Right cardiac atrium (tissue), 5 donors: Measurements from ENCODE around the gene RELL2. TPM values are rescaled to one million over a fixed set of nuclear protein-coding genes. Genes with fewer than 3 reads are reported as not detected.

Source experiments
- ATAC-seq, 2 donors: fragments of 200-7000 bp; cut with Tn5 transposase; one replicate each; pipeline versions ENCODE4 v1.8.0 to v1.9.1; 2020; ENCODE audit warnings: moderate library complexity in 2 of 2, mild to moderate bottlenecking in 1 of 2
- DNase-seq, 3 donors: peaks; one replicate each; pipeline ENCODE4 v3.0.0-alpha.2; 2020
- H3K27ac ChIP-seq: one replicate; pipeline ENCODE4 v1.5.1; 2013; ENCODE audit warnings: mild to moderate bottlenecking, low read length, control low read depth, moderate library complexity
- H3K27me3 ChIP-seq: one replicate; pipeline ENCODE4 v1.6.1; 2013; ENCODE audit not compliant: control insufficient read depth, insufficient read depth
- H3K4me1 ChIP-seq: one replicate; pipeline ENCODE4 v1.6.1; 2013; ENCODE audit warnings: low read length; ENCODE audit not compliant: control insufficient read depth, insufficient read depth
- H3K4me3 ChIP-seq: one replicate; pipeline ENCODE4 v1.5.1; 2013; ENCODE audit warnings: low read length, control low read depth
- H3K9me3 ChIP-seq: one replicate; pipeline ENCODE4 v1.6.1; 2013; ENCODE audit warnings: low read length; ENCODE audit not compliant: control insufficient read depth
- WGBS: extraction: QIAGEN DNeasy Blood & Tissue Kit; methylation state at CpG from one replicate; pipeline ENCODE4 v1.1.7; 2013; 5-methylcytosine and 5-hydroxymethylcytosine counted together
- intact Hi-C, 4 donors: fragments of 100-400 bp; cut with DNase I; formaldehyde crosslinking; loops; one replicate each; pipeline versions ENCODE4 v1.11.0 to v1.14.0; 2022 to 2023
- polyA plus RNA-seq: library from polyadenylated mRNA; stranded (reverse); fragments of 200-250 nt; gene quantifications from one replicate; pipeline ENCODE4 v1.2.3, GENCODE V29; 2013
- total RNA-seq, 4 donors: library from RNA; stranded (reverse); fragmentation: NEBNext Ultra II Directional; extraction: Animal tissue kit (Norgen Biotek cat#: 25700); gene quantifications; one replicate each; pipeline ENCODE4 v1.2.1, GENCODE V29; 2021
- donor health status: healthy with polysubstance abuse.
- donor health status: DM: no; HTN: yes; CAD: no.
- donor health status: DM: no; HTN: no; CAD: no.
- donor health status: DM: no; HTN: yes; CAD: no; lungs with severe emphysema.
- donor health status: DM: yes; HTN: yes; CAD: no.

Gene RELL2
- total and polyA plus RNA-seq, 5 donors = 1.2 to 2.0 (median 1.4) TPM

DNA sequence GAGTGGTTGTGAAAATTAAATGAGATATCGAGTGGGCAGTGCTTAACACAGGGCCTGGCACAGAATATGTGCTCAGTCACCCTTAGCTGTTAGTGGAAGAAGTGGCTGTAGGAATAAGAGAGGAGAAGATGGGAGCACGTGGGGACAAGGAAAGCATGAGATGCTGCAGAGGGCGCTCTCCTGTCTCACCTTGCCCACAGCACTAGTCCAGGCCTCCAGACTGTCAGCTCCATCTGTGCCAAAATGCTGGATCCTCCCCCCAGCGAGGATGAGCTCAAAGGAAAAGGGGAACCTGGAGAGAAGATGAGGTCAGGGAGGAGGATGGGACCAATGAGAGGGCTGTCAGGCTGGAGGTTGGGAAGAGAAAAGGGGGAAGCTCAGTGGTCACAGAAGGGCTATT, 32.7 kb downstream of the RELL2 start:
- Histone ChIP-seq H3K4me1 (no peaks in the 10 kb centered on the region), H3K27ac (no peak overlapping the region), H3K9me3 (no peaks in the 10 kb centered on the region), H3K27me3 (no peaks in the 10 kb centered on the region), H3K4me3 (no peak overlapping the region)
- ATAC-seq = no peak
- intact Hi-C loops = no loop called here
- WGBS = 80% methylated on average over 4 of the region's 4 CpGs
- DNase-seq = no peak

DNA sequence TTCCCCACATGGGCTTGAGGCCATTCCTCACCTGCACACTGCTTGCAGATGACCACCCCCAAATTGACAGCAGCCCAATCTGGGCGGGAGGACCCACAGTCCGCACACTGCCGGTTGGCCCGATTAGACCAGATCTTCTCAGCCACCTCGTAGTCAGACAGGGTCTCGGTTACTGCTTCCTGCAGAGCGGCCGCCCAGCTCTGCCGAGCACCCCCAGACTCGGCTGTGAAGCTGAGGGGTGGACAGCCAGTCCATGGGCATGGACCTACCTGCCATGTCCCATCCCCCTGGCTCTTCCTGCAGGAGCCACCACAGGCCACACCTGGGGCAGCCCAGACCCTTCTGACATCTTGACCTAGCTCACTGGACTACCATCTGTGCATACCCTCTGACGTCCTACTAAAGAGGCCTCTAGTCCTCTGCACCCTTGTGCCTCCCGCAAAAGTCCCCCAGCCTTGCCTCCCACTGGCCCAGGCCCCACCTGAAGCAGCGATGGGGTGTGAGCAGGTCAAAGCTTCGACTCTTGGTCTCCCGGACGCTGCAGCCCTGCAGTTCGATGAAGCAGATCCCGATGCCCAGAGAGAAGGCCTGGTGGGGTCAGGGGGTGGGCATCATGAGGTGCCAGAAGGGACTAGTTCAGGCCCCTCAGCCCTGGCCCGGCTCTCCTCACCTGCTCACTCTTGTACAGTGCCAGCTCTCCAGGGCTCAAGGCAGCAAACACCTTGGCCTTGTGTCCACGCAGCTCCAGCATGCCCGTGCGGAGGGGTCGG, 35.5 kb downstream of the RELL2 start:
- no peaks in the 10 kb centered on the region for H3K9me3 ChIP-seq
- DNase-seq (no peak), ATAC-seq (peak; percentile 4 to 5)
- intact Hi-C loops = no loop called here
- H3K4me3 ChIP-seq = no peak overlapping the region
- no peak overlapping the region for H3K27ac ChIP-seq
- H3K27me3 ChIP-seq = no peaks in the 10 kb centered on the region
- 93% methylated on average over 23 of the region's 23 CpGs for WGBS
- no peaks in the 10 kb centered on the region for H3K4me1 ChIP-seq

GRCh38 chr5:141672841-141673813, 36.3 kb downstream of the RELL2 start:
- Histone ChIP-seq H3K9me3 (no peaks in the 10 kb centered on the region), H3K27me3 (no peaks in the 10 kb centered on the region), H3K27ac (no peak overlapping the region), H3K4me3 (no peak overlapping the region), H3K4me1 (no peaks in the 10 kb centered on the region)
- intact Hi-C loops = no loop called here
- WGBS = 68% methylated on average over 19 of the region's 19 CpGs
- peak; percentile 62 to 65 for ATAC-seq
- peak in 2 of 3 donors; percentile 73 to 78 for DNase-seq

GRCh38 chr5:141674747-141675146, 38.0 kb downstream of the RELL2 start:
- intact Hi-C loops = no loop called here
- no peaks in the 10 kb centered on the region for H3K4me1 ChIP-seq
- ATAC-seq = no peak
- no peak for DNase-seq
- no peaks in the 10 kb centered on the region for H3K9me3 ChIP-seq
- H3K27me3 ChIP-seq = no peaks in the 10 kb centered on the region
- H3K27ac ChIP-seq = no peak overlapping the region
- WGBS = 66% methylated on average over 5 of the region's 5 CpGs
- no peak overlapping the region for H3K4me3 ChIP-seq

DNA sequence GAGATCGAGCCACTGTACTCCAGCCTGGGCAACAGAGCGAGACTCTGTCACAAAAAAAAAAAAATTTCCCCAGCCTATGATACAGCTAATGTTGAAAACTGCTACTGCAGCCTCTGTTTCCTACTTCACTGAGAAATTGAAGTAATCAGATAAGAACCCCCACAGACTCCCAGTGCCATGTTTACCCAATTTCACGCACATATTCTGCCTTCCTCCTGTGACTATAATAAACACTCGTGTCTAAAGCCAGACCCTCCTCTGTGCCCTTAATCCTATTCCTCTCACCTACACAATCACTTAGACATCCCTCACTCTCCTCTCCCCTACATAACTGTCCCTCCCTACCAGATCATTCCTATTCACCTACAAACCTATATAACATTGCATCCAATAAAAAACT, 38.9 kb downstream of the RELL2 start:
- Histone ChIP-seq H3K27me3 (no peaks in the 10 kb centered on the region), H3K4me1 (no peaks in the 10 kb centered on the region), H3K27ac (no peak overlapping the region), H3K9me3 (no peaks in the 10 kb centered on the region), H3K4me3 (no peak overlapping the region)
- intact Hi-C loops = no loop called here
- no peak for DNase-seq
- WGBS = 79% methylated on average over 4 of the region's 4 CpGs
- no peak for ATAC-seq

DNA sequence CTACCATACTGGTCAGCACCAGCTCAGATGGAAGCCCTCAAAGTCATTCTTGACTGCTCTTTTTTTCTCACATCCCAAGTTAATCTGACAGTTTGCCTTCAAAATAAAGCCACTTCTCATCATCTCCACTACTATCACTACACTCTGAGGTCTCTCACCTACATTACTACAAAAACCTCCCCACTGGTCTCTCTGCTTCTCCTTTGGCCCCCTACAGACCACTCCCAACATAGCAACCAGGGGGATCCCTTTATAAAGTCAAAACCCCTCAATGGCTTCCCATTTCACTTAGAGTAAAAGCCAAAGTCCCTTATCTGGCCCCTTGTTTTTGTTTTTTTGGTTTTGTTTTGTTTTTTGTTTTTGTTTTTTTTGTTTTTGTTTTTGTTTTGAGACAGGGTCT, 40.6 kb downstream of the RELL2 start:
- Histone ChIP-seq H3K27ac (no peak overlapping the region), H3K4me1 (no peaks in the 10 kb centered on the region)

GRCh38 chr5:141680178-141680577, 43.4 kb downstream of the RELL2 start:
- peak overlapping the region; percentile 9 for H3K27ac ChIP-seq
- peak overlapping the region; percentile 1 for H3K4me3 ChIP-seq
- 80% methylated on average over 16 of the region's 16 CpGs for WGBS
- ATAC-seq (no peak), DNase-seq (peak in 1 of 3 donors; percentile 66)
- intact Hi-C loops = loop anchor here in 1 of 4 donors (5.0 kb wide), 1 partner anchor 272 kb away; no protein-coding TSS in a partner anchor
- no peaks in the 10 kb centered on the region for H3K27me3 ChIP-seq
- no peaks in the 10 kb centered on the region for H3K4me1 ChIP-seq
- no peaks in the 10 kb centered on the region for H3K9me3 ChIP-seq

More for the DNA sequence above, 40.6 kb downstream of the RELL2 start:
- Histone ChIP-seq H3K4me3 (no peak overlapping the region), H3K9me3 (no peaks in the 10 kb centered on the region), H3K27me3 (no peaks in the 10 kb centered on the region)
- ATAC-seq = no peak
- intact Hi-C loops = no loop called here
- no peak for DNase-seq

- H3K27ac ChIP-seq = peak overlapping the region; percentile 22
- H3K27me3 ChIP-seq = no peaks in the 10 kb centered on the region
- ATAC-seq (peak; percentile 77 to 84), DNase-seq (peak; percentile 80 to 87 (median 86))
- H3K4me1 ChIP-seq = no peaks in the 10 kb centered on the region
- 50% methylated on average over 6 of the region's 6 CpGs for WGBS
- peak overlapping the region; percentile 58 for H3K4me3 ChIP-seq
- H3K9me3 ChIP-seq = no peaks in the 10 kb centered on the region
- intact Hi-C loops = loop anchor here in 1 of 4 donors (5.0 kb wide), 1 partner anchor 272 kb away; no protein-coding TSS in a partner anchor
These were observed 44.0 kb downstream of the RELL2 start for GRCh38 chr5:141680751-141681201.

GRCh38 chr5:141681295-141681694, 44.5 kb downstream of the RELL2 start:
- intact Hi-C loops = loop anchor here in 1 of 4 donors (5.0 kb wide), 1 partner anchor 271 kb away; no protein-coding TSS in a partner anchor

DNA sequence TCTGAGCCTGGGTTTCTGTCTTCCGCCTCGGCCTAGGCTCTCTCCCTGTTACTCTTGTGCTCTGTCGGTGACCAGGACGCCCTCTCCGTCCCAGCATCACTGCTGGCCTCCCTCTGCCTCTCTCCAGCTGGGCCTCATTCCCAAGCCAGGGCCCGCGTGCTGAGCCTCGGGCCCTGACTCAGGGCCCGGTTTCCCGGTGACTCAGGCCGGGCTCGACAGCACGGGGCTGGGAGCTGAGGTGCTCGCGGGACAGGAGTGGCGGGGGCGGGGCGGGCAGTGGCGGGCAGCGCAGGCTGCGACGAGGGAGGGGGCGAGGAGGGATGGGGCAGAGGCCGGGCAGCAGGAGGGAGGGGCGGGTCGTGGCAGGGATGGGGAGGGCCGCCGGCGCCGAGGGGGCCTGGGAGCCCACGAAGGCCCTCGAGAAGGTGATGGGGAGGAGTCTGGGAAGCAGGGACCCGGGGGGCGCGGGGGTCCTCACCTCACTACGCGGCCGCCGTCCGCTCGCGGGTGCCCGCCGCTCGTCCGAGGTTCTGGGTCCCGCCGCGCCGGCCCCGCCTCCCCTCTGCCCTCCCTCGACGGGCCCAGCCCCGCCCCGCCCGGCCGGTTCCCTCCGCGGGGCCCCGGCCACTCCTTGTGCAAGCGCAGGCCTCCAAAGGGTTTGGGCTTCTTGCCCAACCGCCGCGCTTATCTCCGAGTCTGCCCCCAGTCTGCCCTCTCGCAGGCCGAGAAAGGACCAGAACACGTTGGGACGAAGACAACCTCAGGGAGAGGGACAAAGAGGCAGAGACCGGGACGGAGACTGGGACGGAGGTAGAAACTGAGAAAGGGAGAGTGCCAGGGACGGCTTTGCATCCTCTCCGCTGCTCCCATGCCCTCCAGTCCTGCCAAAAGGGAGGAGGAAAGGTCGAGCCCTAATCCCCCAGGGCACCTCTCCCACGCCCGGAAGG, 45.2 kb downstream of the RELL2 start, which contains the start of gene ARAP3:
Gene ARAP3, minus strand, starts transcription at position 536 of the 947 bp plus-strand sequence. CDS start 1,744 bp downstream, outside the sequence.
- DNase-seq (peak; percentile 94 to 97 (median 96)), ATAC-seq (peak; percentile 89 to 93)
- Histone ChIP-seq H3K4me3 (peak within 1 kb of the TSS; percentile 58), H3K4me1 (no peaks in the 10 kb centered on the region), H3K27me3 (no peaks in the 10 kb centered on the region), H3K9me3 (no peaks in the 10 kb centered on the region), H3K27ac (peak within 1 kb of the TSS; percentile 42)
- WGBS = 4% methylated on average over 77 of the region's 77 CpGs
- intact Hi-C loops = loop anchor here in 1 of 4 donors (5.0 kb wide), 1 partner anchor 270 kb away; no protein-coding TSS in a partner anchor

More at GRCh38 chr5:141681295-141681694, 44.5 kb downstream of the RELL2 start:
- DNase-seq (no peak), ATAC-seq (no peak)
- Histone ChIP-seq H3K27me3 (no peaks in the 10 kb centered on the region), H3K27ac (peak overlapping the region; percentile 22), H3K4me3 (peak overlapping the region; percentile 58), H3K9me3 (no peaks in the 10 kb centered on the region), H3K4me1 (no peaks in the 10 kb centered on the region)
- WGBS = 61% methylated on average over 2 of the region's 2 CpGs
